ENCODE results near the gene TACC2. TPM values are rescaled to one million over a fixed set of nuclear protein-coding genes. Genes with fewer than 3 reads are reported as not detected.

TACC2 gene
- total and polyA plus RNA-seq, 3 experiments from 2014 or later: not detected

GRCh38 chr10:122248356-122249302 is 259.7 kb downstream of the TACC2 start:
- H3K4me3 Mint-ChIP-seq: no peak overlapping the region
- Histone ChIP-seq H3K4me1 (ENCODE audit: insufficient read depth, low read length) (no peaks in the 10 kb centered on the region), H3K36me3 (ENCODE audit: insufficient read depth, low read length) (no peaks in the 10 kb centered on the region), H3K27ac (ENCODE audit: low read depth, low read length) (no peak overlapping the region), H3K4me3 (ENCODE audit: low read length) (no peak overlapping the region), H3K9me3 (ENCODE audit: low read length) (no peaks in the 10 kb centered on the region), H3K27me3 (ENCODE audit: insufficient read depth, low read length, poor library complexity, severe bottlenecking) (no peaks in the 10 kb centered on the region)
- peak in 1 of 5 donors; percentile 23 for DNase-seq
- no peaks in the 10 kb centered on the region for H3K4me1 Mint-ChIP-seq
- no peak overlapping the region for H3K27ac Mint-ChIP-seq
- ChIA-PET POLR2A (no interaction called here), CTCF (no interaction called here)
- peaks cover 0 to 24% of the 10 kb centered on the region in 2 donors for H3K27me3 Mint-ChIP-seq
- no peaks in the 10 kb centered on the region for H3K9me3 Mint-ChIP-seq
- no peaks in the 10 kb centered on the region for H3K36me3 Mint-ChIP-seq

GRCh38 chr10:122249303-122249850 is 260.4 kb downstream of the TACC2 start:
- DNase-seq: no peak
- no peaks in the 10 kb centered on the region for H3K4me1 ChIP-seq (ENCODE audit: insufficient read depth, low read length)
- no peaks in the 10 kb centered on the region for H3K9me3 Mint-ChIP-seq
- no peak overlapping the region for H3K4me3 Mint-ChIP-seq
- H3K27me3 ChIP-seq (ENCODE audit: insufficient read depth, low read length, poor library complexity, severe bottlenecking): no peaks in the 10 kb centered on the region
- no peaks in the 10 kb centered on the region for H3K4me1 Mint-ChIP-seq
- no peak overlapping the region for H3K27ac ChIP-seq (ENCODE audit: low read depth, low read length)
- no peak overlapping the region for H3K4me3 ChIP-seq (ENCODE audit: low read length)
- no peak overlapping the region for H3K27ac Mint-ChIP-seq
- ChIA-PET CTCF (no interaction called here), POLR2A (interaction anchor here (0.5 kb wide), 1 partner anchor 194 kb away, joined by 3 read pairs; no protein-coding TSS in a partner anchor)
- no peaks in the 10 kb centered on the region for H3K9me3 ChIP-seq (ENCODE audit: low read length)
- H3K27me3 Mint-ChIP-seq: peaks cover 0 to 25% of the 10 kb centered on the region in 2 donors
- H3K36me3 Mint-ChIP-seq: no peaks in the 10 kb centered on the region
- H3K36me3 ChIP-seq (ENCODE audit: insufficient read depth, low read length): no peaks in the 10 kb centered on the region

- H3K27ac ChIP-seq (ENCODE audit: low read depth, low read length): no peak overlapping the region
- Mint-ChIP-seq H3K4me1 (no peaks in the 10 kb centered on the region), H3K4me3 (no peak overlapping the region), H3K9me3 (no peaks in the 10 kb centered on the region), H3K27ac (no peak overlapping the region), H3K36me3 (no peaks in the 10 kb centered on the region), H3K27me3 (peaks cover 1 to 25% of the 10 kb centered on the region in 2 donors)
- no peaks in the 10 kb centered on the region for H3K36me3 ChIP-seq (ENCODE audit: insufficient read depth, low read length)
- H3K27me3 ChIP-seq (ENCODE audit: insufficient read depth, low read length, poor library complexity, severe bottlenecking): no peaks in the 10 kb centered on the region
- no peak overlapping the region for H3K4me3 ChIP-seq (ENCODE audit: low read length)
- no peaks in the 10 kb centered on the region for H3K9me3 ChIP-seq (ENCODE audit: low read length)
- ChIA-PET CTCF (no interaction called here), POLR2A (interaction anchor here (0.5 kb wide), 1 partner anchor 194 kb away, joined by 3 read pairs; no protein-coding TSS in a partner anchor)
- H3K4me1 ChIP-seq (ENCODE audit: insufficient read depth, low read length): no peaks in the 10 kb centered on the region
- DNase-seq: no peak
Observed at GRCh38 chr10:122249991-122250750, 261.2 kb downstream of the TACC2 start.

GRCh38 chr10:122251459-122252255 is 262.7 kb downstream of the TACC2 start:
- Mint-ChIP-seq H3K4me3 (no peak overlapping the region), H3K4me1 (no peaks in the 10 kb centered on the region), H3K27me3 (peaks cover 5 to 25% of the 10 kb centered on the region in 2 donors), H3K27ac (no peak overlapping the region), H3K36me3 (no peaks in the 10 kb centered on the region), H3K9me3 (no peaks in the 10 kb centered on the region)
- Histone ChIP-seq H3K4me3 (ENCODE audit: low read length) (no peak overlapping the region), H3K36me3 (ENCODE audit: insufficient read depth, low read length) (no peaks in the 10 kb centered on the region), H3K27ac (ENCODE audit: low read depth, low read length) (no peak overlapping the region), H3K27me3 (ENCODE audit: insufficient read depth, low read length, poor library complexity, severe bottlenecking) (no peaks in the 10 kb centered on the region), H3K9me3 (ENCODE audit: low read length) (no peaks in the 10 kb centered on the region), H3K4me1 (ENCODE audit: insufficient read depth, low read length) (no peaks in the 10 kb centered on the region)
- POLR2A ChIA-PET: no interaction called here
- CTCF ChIA-PET: no interaction called here
- no peak for DNase-seq

GRCh38 chr10:122252805-122253204 is 263.8 kb downstream of the TACC2 start:
- no peak overlapping the region for H3K4me3 Mint-ChIP-seq
- no peaks in the 10 kb centered on the region for H3K9me3 Mint-ChIP-seq
- POLR2A ChIA-PET: no interaction called here
- H3K27ac Mint-ChIP-seq: no peak overlapping the region
- H3K9me3 ChIP-seq (ENCODE audit: low read length): no peaks in the 10 kb centered on the region
- H3K4me1 Mint-ChIP-seq: no peaks in the 10 kb centered on the region
- peaks cover 7 to 28% of the 10 kb centered on the region in 2 donors for H3K27me3 Mint-ChIP-seq
- no peak overlapping the region for H3K27ac ChIP-seq (ENCODE audit: low read depth, low read length)
- H3K36me3 Mint-ChIP-seq: no peaks in the 10 kb centered on the region
- H3K27me3 ChIP-seq (ENCODE audit: insufficient read depth, low read length, poor library complexity, severe bottlenecking): no peaks in the 10 kb centered on the region
- no peaks in the 10 kb centered on the region for H3K36me3 ChIP-seq (ENCODE audit: insufficient read depth, low read length)
- CTCF ChIA-PET: no interaction called here
- no peak overlapping the region for H3K4me3 ChIP-seq (ENCODE audit: low read length)
- DNase-seq: no peak
- H3K4me1 ChIP-seq (ENCODE audit: insufficient read depth, low read length): no peaks in the 10 kb centered on the region

GRCh38 chr10:122253605-122254004 is 264.6 kb downstream of the TACC2 start:
- Mint-ChIP-seq H3K4me1 (no peaks in the 10 kb centered on the region), H3K36me3 (no peaks in the 10 kb centered on the region), H3K9me3 (no peaks in the 10 kb centered on the region), H3K4me3 (no peak overlapping the region), H3K27ac (no peak overlapping the region), H3K27me3 (peaks cover 7 to 29% of the 10 kb centered on the region in 2 donors)
- CTCF ChIA-PET: interaction anchor here (1.9 kb wide), 1 partner anchor 14 kb away, joined by 5 read pairs; no protein-coding TSS in a partner anchor
- Histone ChIP-seq H3K4me3 (ENCODE audit: low read length) (no peak overlapping the region), H3K4me1 (ENCODE audit: insufficient read depth, low read length) (no peaks in the 10 kb centered on the region), H3K9me3 (ENCODE audit: low read length) (no peaks in the 10 kb centered on the region), H3K27me3 (ENCODE audit: insufficient read depth, low read length, poor library complexity, severe bottlenecking) (no peaks in the 10 kb centered on the region), H3K36me3 (ENCODE audit: insufficient read depth, low read length) (no peaks in the 10 kb centered on the region), H3K27ac (ENCODE audit: low read depth, low read length) (no peak overlapping the region)
- DNase-seq: no peak
- POLR2A ChIA-PET: no interaction called here

GRCh38 chr10:122254831-122255230 is 265.9 kb downstream of the TACC2 start:
- Mint-ChIP-seq H3K36me3 (no peaks in the 10 kb centered on the region), H3K9me3 (no peaks in the 10 kb centered on the region), H3K4me1 (no peaks in the 10 kb centered on the region), H3K27ac (no peak overlapping the region), H3K4me3 (no peak overlapping the region), H3K27me3 (peaks cover 7 to 21% of the 10 kb centered on the region in 2 donors)
- no peak for DNase-seq
- no peaks in the 10 kb centered on the region for H3K4me1 ChIP-seq (ENCODE audit: insufficient read depth, low read length)
- H3K9me3 ChIP-seq (ENCODE audit: low read length): no peaks in the 10 kb centered on the region
- CTCF ChIA-PET: interaction anchor here (1.9 kb wide), 1 partner anchor 13 kb away, joined by 5 read pairs; no protein-coding TSS in a partner anchor
- H3K27me3 ChIP-seq (ENCODE audit: insufficient read depth, low read length, poor library complexity, severe bottlenecking): no peaks in the 10 kb centered on the region
- H3K27ac ChIP-seq (ENCODE audit: low read depth, low read length): no peak overlapping the region
- no peaks in the 10 kb centered on the region for H3K36me3 ChIP-seq (ENCODE audit: insufficient read depth, low read length)
- H3K4me3 ChIP-seq (ENCODE audit: low read length): no peak overlapping the region
- POLR2A ChIA-PET: no interaction called here

Data from CD8-positive, alpha-beta memory T cell (primary cell).